IPS-18a (cell line): ENCODE data around the gene LEPROT.

Experiments used
- H3K27ac ChIP-seq: one replicate; pipeline ENCODE4 v1.5.1; 2013; ENCODE audit warnings: low read length
- H3K27me3 ChIP-seq: one replicate; pipeline ENCODE4 v1.6.1; 2013; ENCODE audit warnings: mild to moderate bottlenecking, low read length; ENCODE audit not compliant: control insufficient read depth, insufficient read depth
- H3K36me3 ChIP-seq: one replicate; pipeline ENCODE4 v1.6.1; 2013; ENCODE audit warnings: low read depth, low read length; ENCODE audit not compliant: control insufficient read depth
- H3K4me1 ChIP-seq: one replicate; pipeline ENCODE4 v1.6.1; 2013; ENCODE audit warnings: low read depth, low read length; ENCODE audit not compliant: control insufficient read depth
- H3K4me3 ChIP-seq: one replicate; pipeline ENCODE4 v1.5.1; 2013; ENCODE audit warnings: low read length
- H3K9ac ChIP-seq: one replicate; pipeline ENCODE4 v1.6.1; 2013; ENCODE audit warnings: mild to moderate bottlenecking, low read length, moderate library complexity
- H3K9me3 ChIP-seq: one replicate; pipeline ENCODE4 v1.6.1; 2013; ENCODE audit warnings: low read depth, low read length; ENCODE audit not compliant: control insufficient read depth

LEPROT gene

GRCh38 chr1:65429078-65429477 lies 8.6 kb downstream of the LEPROT start:
- H3K36me3 ChIP-seq, result peaks cover 11% of the 10 kb centered on the region

GRCh38 chr1:65429806-65430205 lies 9.3 kb downstream of the LEPROT start:
- H3K27ac ChIP-seq, result no peak overlapping the region
- H3K27me3 ChIP-seq, result no peaks in the 10 kb centered on the region
- no peaks in the 10 kb centered on the region for H3K9me3 ChIP-seq
- H3K4me1 ChIP-seq, result peaks cover 36% of the 10 kb centered on the region
- H3K4me3 ChIP-seq, result no peak overlapping the region
- H3K9ac ChIP-seq, result no peak overlapping the region
- H3K36me3 ChIP-seq, result peaks cover 11% of the 10 kb centered on the region

More at GRCh38 chr1:65429078-65429477, 8.6 kb downstream of the LEPROT start:
- H3K4me3 ChIP-seq, result no peak overlapping the region
- H3K27ac ChIP-seq, result no peak overlapping the region
- no peaks in the 10 kb centered on the region for H3K9me3 ChIP-seq
- no peaks in the 10 kb centered on the region for H3K27me3 ChIP-seq
- no peak overlapping the region for H3K9ac ChIP-seq
- peaks cover 36% of the 10 kb centered on the region for H3K4me1 ChIP-seq

- Histone ChIP-seq H3K27me3 (no peaks in the 10 kb centered on the region), H3K9me3 (no peaks in the 10 kb centered on the region), H3K4me3 (no peak overlapping the region), H3K36me3 (peaks cover 10% of the 10 kb centered on the region), H3K4me1 (peaks cover 23% of the 10 kb centered on the region), H3K9ac (no peak overlapping the region), H3K27ac (no peak overlapping the region)
Observed at GRCh38 chr1:65431111-65431705, 10.7 kb downstream of the LEPROT start.

GRCh38 chr1:65432918-65433317 lies 12.4 kb downstream of the LEPROT start:
- no peak overlapping the region for H3K9ac ChIP-seq
- H3K36me3 ChIP-seq, result peaks cover 7% of the 10 kb centered on the region
- no peaks in the 10 kb centered on the region for H3K9me3 ChIP-seq
- H3K27me3 ChIP-seq, result no peaks in the 10 kb centered on the region
- no peak overlapping the region for H3K27ac ChIP-seq
- no peak overlapping the region for H3K4me3 ChIP-seq
- peaks cover 21% of the 10 kb centered on the region for H3K4me1 ChIP-seq

- Histone ChIP-seq H3K36me3 (peaks cover 7% of the 10 kb centered on the region), H3K9ac (no peak overlapping the region), H3K27ac (no peak overlapping the region), H3K27me3 (no peaks in the 10 kb centered on the region), H3K4me3 (no peak overlapping the region), H3K4me1 (peaks cover 21% of the 10 kb centered on the region), H3K9me3 (no peaks in the 10 kb centered on the region)
Observed at GRCh38 chr1:65434255-65434654, 13.8 kb downstream of the LEPROT start.

GRCh38 chr1:65434760-65435159 lies 14.3 kb downstream of the LEPROT start:
- H3K4me3 ChIP-seq, result no peak overlapping the region
- no peaks in the 10 kb centered on the region for H3K27me3 ChIP-seq
- H3K27ac ChIP-seq, result no peak overlapping the region
- H3K9ac ChIP-seq, result no peak overlapping the region
- H3K4me1 ChIP-seq, result peaks cover 21% of the 10 kb centered on the region
- H3K9me3 ChIP-seq, result no peaks in the 10 kb centered on the region
- H3K36me3 ChIP-seq, result peaks cover 6% of the 10 kb centered on the region

GRCh38 chr1:65435987-65436386 lies 15.5 kb downstream of the LEPROT start:
- Histone ChIP-seq H3K36me3 (peaks cover 2% of the 10 kb centered on the region), H3K9ac (no peak overlapping the region), H3K27me3 (no peaks in the 10 kb centered on the region), H3K9me3 (no peaks in the 10 kb centered on the region), H3K27ac (no peak overlapping the region), H3K4me1 (peaks cover 23% of the 10 kb centered on the region), H3K4me3 (no peak overlapping the region)

GRCh38 chr1:65437616-65438015 lies 17.1 kb downstream of the LEPROT start:
- no peak overlapping the region for H3K27ac ChIP-seq
- H3K4me1 ChIP-seq, result peaks cover 17% of the 10 kb centered on the region
- H3K9ac ChIP-seq, result no peak overlapping the region
- H3K27me3 ChIP-seq, result no peaks in the 10 kb centered on the region
- H3K9me3 ChIP-seq, result no peaks in the 10 kb centered on the region
- H3K36me3 ChIP-seq, result no peaks in the 10 kb centered on the region
- H3K4me3 ChIP-seq, result no peak overlapping the region

- H3K4me1 ChIP-seq, result peaks cover 19% of the 10 kb centered on the region
- no peaks in the 10 kb centered on the region for H3K9me3 ChIP-seq
- no peaks in the 10 kb centered on the region for H3K36me3 ChIP-seq
- H3K4me3 ChIP-seq, result no peak overlapping the region
- no peak overlapping the region for H3K27ac ChIP-seq
- no peaks in the 10 kb centered on the region for H3K27me3 ChIP-seq
- H3K9ac ChIP-seq, result no peak overlapping the region
Observed at GRCh38 chr1:65440322-65440900, 19.9 kb downstream of the LEPROT start.

- H3K9ac ChIP-seq, result no peak overlapping the region
- no peaks in the 10 kb centered on the region for H3K27me3 ChIP-seq
- H3K4me3 ChIP-seq, result no peak overlapping the region
- no peaks in the 10 kb centered on the region for H3K9me3 ChIP-seq
- H3K4me1 ChIP-seq, result peaks cover 21% of the 10 kb centered on the region
- no peaks in the 10 kb centered on the region for H3K36me3 ChIP-seq
- no peak overlapping the region for H3K27ac ChIP-seq
Observed at GRCh38 chr1:65440915-65441314, 20.4 kb downstream of the LEPROT start.

GRCh38 chr1:65441464-65441863 lies 21.0 kb downstream of the LEPROT start:
- Histone ChIP-seq H3K4me3 (no peak overlapping the region), H3K27me3 (no peaks in the 10 kb centered on the region), H3K27ac (no peak overlapping the region), H3K9ac (no peak overlapping the region), H3K4me1 (peaks cover 21% of the 10 kb centered on the region), H3K36me3 (no peaks in the 10 kb centered on the region), H3K9me3 (no peaks in the 10 kb centered on the region)

- Histone ChIP-seq H3K36me3 (no peaks in the 10 kb centered on the region), H3K9me3 (no peaks in the 10 kb centered on the region)
Observed at GRCh38 chr1:65442442-65442841, 22.0 kb downstream of the LEPROT start.

More at GRCh38 chr1:65442442-65442841, 22.0 kb downstream of the LEPROT start:
- H3K4me1 ChIP-seq, result peaks cover 21% of the 10 kb centered on the region
- H3K27ac ChIP-seq, result no peak overlapping the region
- no peak overlapping the region for H3K4me3 ChIP-seq
- H3K27me3 ChIP-seq, result no peaks in the 10 kb centered on the region
- H3K9ac ChIP-seq, result no peak overlapping the region
